Heart left ventricle (tissue), 16 donors: Measurements from ENCODE around the gene SLC22A4. TPM values are rescaled to one million over a fixed set of nuclear protein-coding genes. Genes with fewer than 3 reads are reported as not detected.

Experiments used
- ATAC-seq, 4 donors: fragments of 200-7000 bp; cut with Tn5 transposase; one replicate each; pipeline ENCODE4 v1.9.1; 2020 to 2022; ENCODE audit warnings: moderate library complexity in 4 of 4, mild to moderate bottlenecking in 3 of 4, moderate number of reproducible peaks in 1 of 4
- DNase-seq, 5 donors: peaks; one replicate each; pipeline ENCODE4 v3.0.0-alpha.2; 2020
- H3K27ac ChIP-seq, 12 donors: fragments of 200-600 bp; sonication (generic) in 4 of 12; one replicate each; pipeline versions ENCODE4 v1.5.0 to v1.8.0; 2016 to 2022; ENCODE audit warnings: mild to moderate bottlenecking in 2 of 12
- H3K27me3 ChIP-seq, 9 donors: fragments of 200-600 bp; sonication (generic) in 2 of 9; one replicate each; pipeline versions ENCODE4 v1.5.1 to v1.8.0; 2016 to 2022; ENCODE audit warnings: mild to moderate bottlenecking in 3 of 9
- H3K36me3 ChIP-seq, 9 donors: fragments of 200-600 bp; sonication (generic) in 2 of 9; one replicate each; pipeline versions ENCODE4 v1.5.0 to v1.8.0; 2018 to 2022; ENCODE audit warnings: mild to moderate bottlenecking in 2 of 9
- H3K4me1 ChIP-seq, 12 donors: fragments of 200-600 bp; sonication (generic) in 4 of 12; one replicate each; pipeline versions ENCODE4 v1.5.0 to v1.8.0; 2016 to 2022; ENCODE audit warnings: mild to moderate bottlenecking in 3 of 12
- H3K4me3 ChIP-seq, 12 donors: fragments of 200-600 bp; sonication (generic) in 4 of 12; one replicate each; pipeline versions ENCODE4 v1.5.0 to v1.8.0; 2017 to 2022; ENCODE audit warnings: mild to moderate bottlenecking in 9 of 12, moderate library complexity in 4 of 12
- H3K9me3 ChIP-seq, 12 donors: fragments of 200-600 bp; sonication (generic) in 4 of 12; one replicate each; pipeline versions ENCODE4 v1.5.0 to v1.8.0; 2016 to 2022; ENCODE audit warnings: mild to moderate bottlenecking in 1 of 12
- POLR2A ChIP-seq, 2 donors: fragments of 450-650 bp; IDR thresholded peaks; one replicate each; pipeline ENCODE4 v1.6.1; 2017; ENCODE audit warnings: antibody characterized with exemption in 2 of 2, mild to moderate bottlenecking in 2 of 2, moderate library complexity in 2 of 2
- WGBS, 4 donors: extraction: QIAGEN DNeasy Blood & Tissue Kit in 2 of 4; methylation state at CpG; one replicate each; pipeline versions ENCODE4 v1.1.5 to v1.1.7; 2013 to 2018; 5-methylcytosine and 5-hydroxymethylcytosine counted together
- intact Hi-C, 10 donors: fragments of 100-400 bp; cut with DNase I; formaldehyde crosslinking; loops; one replicate each; pipeline versions ENCODE4 v1.11.1 to v1.14.2; 2022
- polyA plus RNA-seq, 2 donors: library from polyadenylated mRNA; stranded (reverse); fragments of 200-250 nt; gene quantifications; one replicate each; pipeline ENCODE4 v1.2.3, GENCODE V29; 2013
- total RNA-seq, 9 donors: library from RNA; depleted of rRNA in 2 of 9; stranded (reverse); fragments of >200 nt in 2 of 9; fragmentation: NEBNext Ultra II Directional in 3 of 9; extraction: Animal tissue kit (Norgen Biotek cat#: 25700) in 3 of 9; gene quantifications; one replicate each; pipeline versions ENCODE4 v1.1.0 to v1.2.4, GENCODE V29; 2016 to 2023
- TF ChIP-seq, protein P1 (sequence below), 12 donors: fragments of 200-600 bp; sonication (generic) in 4 of 12; IDR thresholded peaks; one replicate each; pipeline versions ENCODE4 v1.5.0 to v1.8.0; 2018 to 2022; ENCODE audit warnings: antibody characterized with exemption in 12 of 12, mild to moderate bottlenecking in 5 of 12
- donor health status: ischemic (EF 13 %, LVEDD 7.1; RV severe dilation, severe dysfunction).
- donor health status: healthy with polysubstance abuse.
- donor health status: DM: no; HTN: yes; CAD: no.
- donor health status: DM: no; HTN: no; CAD: no.
- donor health status: ischemic (EF 25% LVEDD 6.9; RV normal size, moderate dysfunction).
- donor health status: ischemic (EF 25% LVEDD 5.7; RV mildly dilated, moderate dysfunction).
- donor health status: healthy.
- donor health status: DM: yes; HTN: yes; CAD: no.
- donor health status: ischemic (EF 35%, LVEDD 5.7; RV mildly dilated, moderate dysfunction).
- donor health status: nonischemic (EF 11% LVEDD 7.7; RV severe dilation, severe dysfunction).
- donor health status: DM: yes; HTN: yes; CAD: no.
- donor health status: PGD.
- donor health status: ischemic (EF 29% LVEDD 5.4; RV normal size, mild dysfunction).
- donor health status: nonischemic (EF 23%, LVEDD 6.1; RV moderate dilation, normal function).

The SLC22A4 gene
- total and polyA plus RNA-seq, 11 donors = 0.30 to 4.9 (median 2.2) TPM

DNA sequence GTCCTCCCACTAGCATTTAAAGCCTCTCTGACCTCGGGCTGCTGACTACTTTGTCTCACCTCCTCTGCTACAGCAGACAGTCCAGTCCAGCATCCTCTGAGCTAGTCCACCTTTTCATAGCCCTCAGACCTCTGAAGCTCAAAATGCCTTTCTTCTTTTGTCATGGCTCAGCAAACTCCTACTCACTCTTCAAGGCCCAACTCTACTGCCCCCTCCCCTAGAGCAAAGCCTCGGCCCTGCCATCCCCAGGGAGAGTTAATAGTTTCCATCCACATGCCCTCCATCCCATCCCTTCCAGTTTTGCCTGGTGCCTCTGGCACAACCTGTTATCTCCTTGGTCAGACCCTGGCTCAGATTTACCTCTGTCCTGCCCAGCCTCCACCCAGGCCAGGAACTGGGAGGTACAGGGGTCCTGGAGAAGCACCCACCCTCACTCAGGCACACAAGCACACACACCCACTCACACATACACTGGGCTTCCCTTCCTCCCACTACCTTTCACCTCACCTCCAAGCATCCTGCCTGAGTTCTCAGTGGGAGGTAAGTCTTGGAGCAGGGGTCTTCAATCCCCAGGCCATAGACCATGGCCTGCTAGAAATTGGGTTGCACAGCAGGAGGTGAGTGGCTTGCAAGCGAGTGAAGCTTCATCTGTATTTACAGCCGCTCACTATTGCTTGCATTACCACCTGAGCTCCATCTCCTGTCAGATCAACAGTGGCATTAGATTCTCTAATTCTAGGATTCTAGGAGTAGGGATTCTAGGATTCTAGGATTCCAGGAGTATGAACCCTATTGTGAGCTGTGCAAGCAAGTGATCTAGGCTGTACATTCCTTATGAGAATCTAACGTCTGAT, 18.6 kb upstream of the SLC22A4 start:
- Histone ChIP-seq H3K27ac (no peak overlapping the region), H3K36me3 (no peaks in the 10 kb centered on the region), H3K9me3 (no peaks in the 10 kb centered on the region), H3K27me3 (no peaks in the 10 kb centered on the region), H3K4me3 (no peak overlapping the region), H3K4me1 (peaks cover 0 to 7% (median 0%) of the 10 kb centered on the region in 12 donors)
- TF ChIP-seq, protein P1, sequence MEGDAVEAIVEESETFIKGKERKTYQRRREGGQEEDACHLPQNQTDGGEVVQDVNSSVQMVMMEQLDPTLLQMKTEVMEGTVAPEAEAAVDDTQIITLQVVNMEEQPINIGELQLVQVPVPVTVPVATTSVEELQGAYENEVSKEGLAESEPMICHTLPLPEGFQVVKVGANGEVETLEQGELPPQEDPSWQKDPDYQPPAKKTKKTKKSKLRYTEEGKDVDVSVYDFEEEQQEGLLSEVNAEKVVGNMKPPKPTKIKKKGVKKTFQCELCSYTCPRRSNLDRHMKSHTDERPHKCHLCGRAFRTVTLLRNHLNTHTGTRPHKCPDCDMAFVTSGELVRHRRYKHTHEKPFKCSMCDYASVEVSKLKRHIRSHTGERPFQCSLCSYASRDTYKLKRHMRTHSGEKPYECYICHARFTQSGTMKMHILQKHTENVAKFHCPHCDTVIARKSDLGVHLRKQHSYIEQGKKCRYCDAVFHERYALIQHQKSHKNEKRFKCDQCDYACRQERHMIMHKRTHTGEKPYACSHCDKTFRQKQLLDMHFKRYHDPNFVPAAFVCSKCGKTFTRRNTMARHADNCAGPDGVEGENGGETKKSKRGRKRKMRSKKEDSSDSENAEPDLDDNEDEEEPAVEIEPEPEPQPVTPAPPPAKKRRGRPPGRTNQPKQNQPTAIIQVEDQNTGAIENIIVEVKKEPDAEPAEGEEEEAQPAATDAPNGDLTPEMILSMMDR (IDR thresholded peaks at IDR 0.05) = no peak
- TF ChIP-seq POLR2A (IDR thresholded peaks at IDR 0.05) = no peak
- intact Hi-C loops = loop anchor here in 2 of 10 donors (10.0 kb wide), 2 partner anchors 91 to 229 kb away; no protein-coding TSS in a partner anchor
- ATAC-seq (no peak), DNase-seq (no peak)
- whole genome bisulfite sequencing, 4 donors = 85 to 89% (median 87%) methylated on average over 5 of the region's 5 CpGs

DNA sequence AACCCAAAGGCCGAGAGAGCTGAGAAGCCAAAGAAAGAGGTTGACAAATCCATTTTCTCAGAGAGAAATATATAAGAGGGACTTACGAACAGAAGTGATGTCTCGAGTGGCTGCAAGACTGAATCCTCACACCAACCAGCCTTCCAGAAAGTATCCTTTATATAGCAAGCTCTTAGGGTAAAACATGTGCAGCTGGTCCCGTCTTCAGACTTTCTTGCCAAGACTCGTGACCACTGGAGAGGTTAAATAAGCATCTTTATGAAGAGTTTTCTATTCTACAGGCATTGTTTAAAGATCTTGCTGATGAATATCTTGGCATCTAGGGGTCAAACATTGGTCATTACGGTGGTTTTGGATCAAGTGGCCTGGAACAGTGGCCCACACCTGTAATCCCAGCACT, 16.9 kb upstream of the SLC22A4 start:
- peaks cover 0 to 7% (median 0%) of the 10 kb centered on the region in 12 donors for H3K4me1 ChIP-seq
- no peak overlapping the region for H3K4me3 ChIP-seq
- DNase-seq = no peak
- TF ChIP-seq POLR2A (IDR thresholded peaks at IDR 0.05) = no peak
- no peaks in the 10 kb centered on the region for H3K9me3 ChIP-seq
- H3K36me3 ChIP-seq = no peaks in the 10 kb centered on the region
- no peak overlapping the region for H3K27ac ChIP-seq
- ATAC-seq = no peak
- WGBS, 4 donors = 80 to 90% (median 89%) methylated on average over 6 of the region's 6 CpGs
- no peaks in the 10 kb centered on the region for H3K27me3 ChIP-seq
- intact Hi-C loops = loop anchor here in 2 of 10 donors (10.0 kb wide), 2 partner anchors 92 to 228 kb away; no protein-coding TSS in a partner anchor

DNA sequence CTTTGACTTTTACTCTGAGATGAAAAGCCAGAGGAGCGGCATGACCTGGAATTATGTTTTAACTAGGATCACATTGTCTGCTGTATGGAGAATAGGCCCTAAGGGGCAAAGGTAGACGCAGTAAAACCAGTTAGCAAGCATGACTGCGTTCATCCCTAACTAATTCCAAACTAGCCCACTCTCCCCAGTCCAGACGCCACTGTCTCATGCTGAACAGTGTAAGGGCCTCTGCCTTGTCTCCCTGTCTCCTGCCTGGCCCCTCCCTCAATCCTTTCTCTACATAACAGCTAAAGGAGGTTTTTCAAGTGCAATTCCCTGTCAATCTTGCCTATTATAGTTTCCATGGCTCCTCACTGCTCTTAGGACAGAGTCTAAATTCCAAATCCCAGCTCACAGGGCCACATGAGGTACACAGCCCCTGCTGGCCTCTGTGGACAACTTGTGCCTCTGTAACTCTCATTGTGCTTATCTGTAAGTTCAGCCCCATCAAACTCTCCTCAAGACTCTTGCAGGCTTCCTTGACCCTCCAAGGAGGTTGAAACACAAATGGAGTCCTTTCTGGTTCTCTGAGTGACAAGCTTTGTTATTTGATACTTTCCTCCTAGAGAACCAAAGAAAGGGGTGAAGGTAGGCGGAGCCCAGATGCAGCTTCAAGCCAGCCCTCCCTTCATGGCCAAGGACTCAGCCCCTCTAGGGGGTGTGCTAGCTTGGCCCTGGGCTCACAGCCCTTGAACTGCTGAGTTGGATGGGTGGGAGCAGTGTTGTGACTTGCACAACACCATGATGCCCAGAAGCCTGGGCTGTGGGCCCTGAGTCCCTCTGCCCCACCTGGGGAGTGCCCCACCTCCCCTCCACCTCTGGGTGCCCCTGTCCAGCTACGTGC, 16.0 kb upstream of the SLC22A4 start:
- Histone ChIP-seq H3K27ac (no peak overlapping the region), H3K4me1 (peaks cover 0 to 1% (median 0%) of the 10 kb centered on the region in 12 donors), H3K4me3 (no peak overlapping the region), H3K27me3 (no peaks in the 10 kb centered on the region), H3K9me3 (no peaks in the 10 kb centered on the region), H3K36me3 (no peaks in the 10 kb centered on the region)
- DNase-seq (no peak), ATAC-seq (no peak)
- 90 to 96% (median 95%) methylated on average over 6 of the region's 6 CpGs for WGBS, 4 donors
- intact Hi-C loops = loop anchor here in 2 of 10 donors (10.0 kb wide), 2 partner anchors 93 to 227 kb away; no protein-coding TSS in a partner anchor
- TF ChIP-seq, protein P1 (IDR thresholded peaks at IDR 0.05) = no peak
- no peak for TF ChIP-seq POLR2A (IDR thresholded peaks at IDR 0.05)

DNA sequence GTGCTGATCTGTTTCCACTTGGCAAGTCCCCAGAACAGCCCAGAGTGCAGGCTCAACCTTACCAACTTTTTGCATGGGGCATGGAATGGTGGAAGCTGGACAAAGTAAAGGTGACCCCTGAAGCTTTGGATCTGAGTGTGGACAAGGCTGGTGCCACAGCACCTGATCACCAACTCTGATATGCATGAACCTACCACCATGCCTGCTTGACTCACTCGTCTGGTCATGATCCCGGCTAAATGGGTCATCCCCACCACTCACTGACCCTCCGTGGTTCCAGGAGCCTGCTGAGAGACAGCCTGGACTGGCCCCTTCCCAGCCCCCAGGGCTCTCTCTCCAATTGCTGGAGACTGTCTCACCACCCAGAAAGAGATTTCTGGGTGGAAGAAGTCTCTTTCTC, 14.4 kb upstream of the SLC22A4 start:
- peaks cover 0 to 3% (median 0%) of the 10 kb centered on the region in 12 donors for H3K4me1 ChIP-seq
- DNase-seq (no peak), ATAC-seq (no peak)
- no peaks in the 10 kb centered on the region for H3K36me3 ChIP-seq
- H3K27ac ChIP-seq = no peak overlapping the region
- 84 to 93% (median 87%) methylated on average over 3 of the region's 3 CpGs; no CpG with 5 or more reads in 1 of the 4 donors for WGBS, 4 donors
- TF ChIP-seq, protein P1 (IDR thresholded peaks at IDR 0.05) = no peak
- TF ChIP-seq POLR2A (IDR thresholded peaks at IDR 0.05) = no peak
- H3K4me3 ChIP-seq = no peak overlapping the region
- no peaks in the 10 kb centered on the region for H3K9me3 ChIP-seq
- intact Hi-C loops = loop anchor here in 5 of 10 donors (5.0 to 10.0 kb wide), 5 partner anchors 42 to 225 kb away; no protein-coding TSS in a partner anchor
- H3K27me3 ChIP-seq = no peaks in the 10 kb centered on the region
